GM21528 (cell line): ENCODE measurements around the gene TUBB.
"Not testable (repeated sequence)": the region's sequence is repeated elsewhere in the genome, so short reads cannot be mapped to it uniquely, and the experiment has no call there.

Experiments
- ATAC-seq: cut with Tn5 transposase; IDR thresholded peaks from one replicate; pipeline ENCODE4 v1.9.1; 2021; ENCODE audit warnings: mild to moderate bottlenecking, moderate library complexity; ENCODE audit not compliant: unreplicated experiment, low FRiP score

Gene TUBB

GRCh38 chr6:30717129-30717844, 2.9 kb upstream of the TUBB start, which contains the start of gene MDC1:
Gene MDC1, minus strand, starts transcription at chr6:30717281. Its CDS starts 2,106 bp downstream, at chr6:30715175.
- peak; percentile 71 for ATAC-seq

DNA sequence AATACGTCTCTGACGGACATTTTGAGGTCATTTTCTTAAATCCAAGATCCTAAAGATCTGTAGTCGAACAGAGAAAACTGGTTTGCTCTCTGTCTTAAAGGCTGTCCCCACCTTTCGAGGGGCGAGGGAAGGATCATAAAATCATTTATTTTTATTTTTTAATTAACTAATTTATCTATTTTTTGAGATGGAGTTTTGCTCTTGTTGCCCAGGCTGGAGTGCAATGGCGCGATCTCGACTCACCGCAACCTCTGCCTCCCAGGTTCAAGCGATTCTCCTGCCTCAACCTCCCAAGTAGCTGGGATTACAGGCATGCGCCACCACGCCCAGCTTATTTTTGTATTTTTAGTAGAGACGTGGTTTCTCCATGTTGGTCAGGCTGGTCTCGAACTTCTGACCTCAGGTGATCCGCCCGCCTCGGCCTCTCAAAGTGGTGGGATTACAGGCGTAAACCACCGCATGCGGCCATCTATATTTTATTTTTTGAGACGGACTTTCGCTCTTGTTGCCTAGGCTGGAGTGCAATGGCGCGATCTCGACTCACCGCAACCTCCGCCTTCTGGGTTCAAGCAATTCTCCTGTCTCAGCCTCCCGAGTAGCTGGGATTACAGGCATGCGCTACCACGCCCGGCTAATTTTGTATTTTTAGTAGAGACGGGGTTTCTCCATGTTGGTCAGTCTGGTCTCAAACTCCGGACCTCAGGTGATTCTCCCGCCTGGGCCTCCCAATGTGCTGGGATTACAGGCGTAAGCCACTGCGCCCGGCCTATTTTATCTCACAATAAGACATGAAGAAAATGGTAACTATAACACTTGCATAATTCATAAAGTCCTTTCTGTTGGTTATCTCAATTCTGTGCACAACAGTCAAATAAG, 2.1 kb upstream of the TUBB start:
- ATAC-seq: not testable (repeated sequence)

DNA sequence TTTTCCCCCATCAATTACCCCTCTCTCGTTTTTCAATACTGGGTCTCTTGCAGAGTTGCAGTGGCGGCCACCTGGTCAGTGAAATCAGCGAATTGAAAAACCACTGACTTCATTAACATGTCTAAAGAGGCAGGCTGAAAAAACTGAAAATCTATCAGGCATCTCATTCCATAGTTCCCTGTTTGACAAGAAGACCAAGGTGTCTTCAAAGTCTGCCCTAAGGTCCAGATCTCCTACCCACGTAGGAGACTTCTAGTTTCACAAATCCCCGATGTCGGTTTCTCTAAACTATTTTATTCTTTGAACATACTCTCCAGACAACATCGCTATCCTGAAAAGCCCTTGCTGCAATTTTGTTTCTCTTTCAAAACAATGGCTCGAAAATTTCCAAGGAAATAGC, 796 bp upstream of the TUBB start:
- no peak for ATAC-seq

GRCh38 chr6:30720738-30721197, 616 bp downstream of the TUBB start:
- no peak for ATAC-seq

DNA sequence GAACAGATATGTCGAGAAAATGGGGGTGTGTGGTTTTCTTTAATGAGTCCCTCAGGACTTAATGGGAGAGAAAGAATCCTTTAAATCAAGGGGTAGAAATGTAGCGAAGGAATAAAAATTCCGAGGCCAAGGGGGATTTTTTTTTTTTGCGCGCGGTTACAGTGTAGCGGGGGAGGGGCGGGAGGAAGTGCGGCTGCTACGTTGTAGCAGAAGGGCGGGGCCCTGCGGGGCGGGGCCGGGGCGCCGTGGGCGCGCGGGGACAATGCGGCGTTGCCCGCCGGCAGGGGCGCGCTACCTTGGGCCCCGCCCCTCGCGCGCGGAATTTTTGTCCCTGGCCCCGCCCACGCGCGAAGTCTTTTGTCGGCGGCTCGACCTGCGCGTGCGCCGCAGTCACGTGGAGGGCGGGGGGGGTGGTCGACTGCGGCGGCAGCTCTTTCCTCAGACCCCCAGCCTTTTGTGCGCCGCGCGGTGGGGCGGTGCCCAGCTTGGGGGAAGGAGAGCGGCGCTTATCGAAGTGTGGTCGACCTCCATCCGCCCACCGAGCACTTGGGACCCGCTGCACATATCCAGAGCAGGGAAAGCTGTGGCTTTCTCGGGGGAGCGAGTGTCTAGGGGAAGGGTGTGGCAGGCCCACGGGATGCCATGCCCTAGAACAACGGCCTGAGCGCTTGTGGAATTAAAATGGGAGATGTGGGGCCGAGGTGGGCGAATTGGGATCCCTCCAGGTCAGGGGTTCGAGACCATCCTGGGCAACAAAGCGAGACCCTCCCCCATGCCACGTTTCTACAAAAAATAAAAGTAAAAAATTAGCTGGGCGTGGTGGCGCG, 1.3 kb downstream of the TUBB start:
- peak; percentile 22 for ATAC-seq

DNA sequence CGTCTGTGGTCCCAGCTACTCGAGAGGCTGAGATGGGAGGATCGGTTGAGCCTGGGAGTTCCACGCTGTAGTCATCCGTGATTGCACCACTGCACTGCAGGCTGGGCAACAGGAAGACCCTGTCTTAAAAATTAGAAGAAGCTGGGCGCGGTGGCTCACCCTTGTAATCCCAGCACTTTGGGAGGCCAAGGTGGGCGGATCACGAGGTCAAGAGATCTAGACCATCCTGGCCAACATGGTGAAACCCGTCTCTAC, 1.8 kb downstream of the TUBB start:
- not testable (repeated sequence) for ATAC-seq

DNA sequence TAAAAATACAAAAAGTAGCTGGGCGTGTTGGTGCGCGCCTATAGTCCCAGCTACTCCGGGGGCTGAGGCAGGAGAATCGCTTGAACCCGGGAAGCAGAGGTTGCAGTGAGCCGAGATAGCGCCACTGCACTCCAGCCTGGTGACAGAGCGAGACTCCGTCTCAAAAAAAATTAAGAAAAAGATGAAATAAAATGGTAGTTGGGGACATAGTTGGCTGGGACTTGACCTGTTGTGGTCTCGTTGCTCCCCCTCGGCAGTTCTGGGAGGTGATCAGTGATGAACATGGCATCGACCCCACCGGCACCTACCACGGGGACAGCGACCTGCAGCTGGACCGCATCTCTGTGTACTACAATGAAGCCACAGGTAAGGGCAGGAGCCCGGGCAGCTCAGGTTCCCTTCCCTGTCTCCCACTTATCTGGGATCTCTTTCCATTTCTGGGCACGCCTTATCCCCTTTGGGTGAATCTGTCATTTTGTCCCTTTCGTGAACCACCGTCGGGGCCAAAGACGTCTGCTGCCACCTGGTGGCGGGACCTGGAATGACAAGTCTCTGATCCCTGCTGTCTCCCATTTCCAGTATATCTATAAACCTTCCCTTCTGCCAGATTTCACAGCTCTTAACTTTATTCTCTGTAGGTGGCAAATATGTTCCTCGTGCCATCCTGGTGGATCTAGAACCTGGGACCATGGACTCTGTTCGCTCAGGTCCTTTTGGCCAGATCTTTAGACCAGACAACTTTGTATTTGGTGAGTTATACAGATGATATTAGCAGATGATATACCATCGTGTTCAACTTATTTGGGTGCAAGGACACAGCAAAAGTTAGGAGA, 2.3 kb downstream of the TUBB start:
- ATAC-seq: no peak

DNA sequence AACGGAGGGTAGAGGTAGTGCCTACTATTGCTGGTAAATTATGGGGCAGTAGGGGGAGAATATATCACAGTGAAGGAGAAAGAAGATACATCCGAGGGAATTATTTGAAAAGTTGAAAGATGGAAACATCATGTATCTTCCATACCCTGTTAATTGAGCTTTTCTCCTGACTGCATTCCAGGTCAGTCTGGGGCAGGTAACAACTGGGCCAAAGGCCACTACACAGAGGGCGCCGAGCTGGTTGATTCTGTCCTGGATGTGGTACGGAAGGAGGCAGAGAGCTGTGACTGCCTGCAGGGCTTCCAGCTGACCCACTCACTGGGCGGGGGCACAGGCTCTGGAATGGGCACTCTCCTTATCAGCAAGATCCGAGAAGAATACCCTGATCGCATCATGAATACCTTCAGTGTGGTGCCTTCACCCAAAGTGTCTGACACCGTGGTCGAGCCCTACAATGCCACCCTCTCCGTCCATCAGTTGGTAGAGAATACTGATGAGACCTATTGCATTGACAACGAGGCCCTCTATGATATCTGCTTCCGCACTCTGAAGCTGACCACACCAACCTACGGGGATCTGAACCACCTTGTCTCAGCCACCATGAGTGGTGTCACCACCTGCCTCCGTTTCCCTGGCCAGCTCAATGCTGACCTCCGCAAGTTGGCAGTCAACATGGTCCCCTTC, 3.1 kb downstream of the TUBB start:
- ATAC-seq: not testable (repeated sequence)

DNA sequence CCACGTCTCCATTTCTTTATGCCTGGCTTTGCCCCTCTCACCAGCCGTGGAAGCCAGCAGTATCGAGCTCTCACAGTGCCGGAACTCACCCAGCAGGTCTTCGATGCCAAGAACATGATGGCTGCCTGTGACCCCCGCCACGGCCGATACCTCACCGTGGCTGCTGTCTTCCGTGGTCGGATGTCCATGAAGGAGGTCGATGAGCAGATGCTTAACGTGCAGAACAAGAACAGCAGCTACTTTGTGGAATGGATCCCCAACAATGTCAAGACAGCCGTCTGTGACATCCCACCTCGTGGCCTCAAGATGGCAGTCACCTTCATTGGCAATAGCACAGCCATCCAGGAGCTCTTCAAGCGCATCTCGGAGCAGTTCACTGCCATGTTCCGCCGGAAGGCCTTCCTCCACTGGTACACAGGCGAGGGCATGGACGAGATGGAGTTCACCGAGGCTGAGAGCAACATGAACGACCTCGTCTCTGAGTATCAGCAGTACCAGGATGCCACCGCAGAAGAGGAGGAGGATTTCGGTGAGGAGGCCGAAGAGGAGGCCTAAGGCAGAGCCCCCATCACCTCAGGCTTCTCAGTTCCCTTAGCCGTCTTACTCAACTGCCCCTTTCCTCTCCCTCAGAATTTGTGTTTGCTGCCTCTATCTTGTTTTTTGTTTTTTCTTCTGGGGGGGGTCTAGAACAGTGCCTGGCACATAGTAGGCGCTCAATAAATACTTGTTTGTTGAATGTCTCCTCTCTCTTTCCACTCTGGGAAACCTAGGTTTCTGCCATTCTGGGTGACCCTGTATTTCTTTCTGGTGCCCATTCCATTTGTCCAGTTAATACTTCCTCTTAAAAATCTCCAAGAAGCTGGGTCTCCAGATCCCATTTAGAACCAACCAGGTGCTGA, 3.9 kb downstream of the TUBB start:
- ATAC-seq: not testable (repeated sequence)

DNA sequence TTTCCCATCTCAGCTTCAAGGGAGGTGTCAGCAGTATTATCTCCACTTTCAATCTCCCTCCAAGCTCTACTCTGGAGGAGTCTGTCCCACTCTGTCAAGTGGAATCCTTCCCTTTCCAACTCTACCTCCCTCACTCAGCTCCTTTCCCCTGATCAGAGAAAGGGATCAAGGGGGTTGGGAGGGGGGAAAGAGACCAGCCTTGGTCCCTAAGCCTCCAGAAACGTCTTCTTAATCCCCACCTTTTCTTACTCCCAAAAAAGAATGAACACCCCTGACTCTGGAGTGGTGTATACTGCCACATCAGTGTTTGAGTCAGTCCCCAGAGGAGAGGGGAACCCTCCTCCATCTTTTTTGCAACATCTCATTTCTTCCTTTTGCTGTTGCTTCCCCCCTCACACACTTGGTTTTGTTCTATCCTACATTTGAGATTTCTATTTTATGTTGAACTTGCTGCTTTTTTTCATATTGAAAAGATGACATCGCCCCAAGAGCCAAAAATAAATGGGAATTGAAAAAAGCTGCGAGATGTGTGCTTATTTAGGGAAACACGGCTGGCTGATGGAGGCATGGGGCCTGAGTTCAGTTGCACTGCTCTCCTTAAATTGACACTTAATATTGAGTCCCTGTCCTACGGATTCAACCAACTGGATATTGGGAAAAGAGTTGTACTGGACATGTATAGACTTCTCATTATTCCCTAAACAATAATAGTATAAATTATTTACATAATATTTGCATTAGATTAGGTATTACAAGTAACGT, 4.9 kb downstream of the TUBB start:
- ATAC-seq: no peak

GRCh38 chr6:30725713-30726505, 5.8 kb downstream of the TUBB start:
- ATAC-seq: no peak

DNA sequence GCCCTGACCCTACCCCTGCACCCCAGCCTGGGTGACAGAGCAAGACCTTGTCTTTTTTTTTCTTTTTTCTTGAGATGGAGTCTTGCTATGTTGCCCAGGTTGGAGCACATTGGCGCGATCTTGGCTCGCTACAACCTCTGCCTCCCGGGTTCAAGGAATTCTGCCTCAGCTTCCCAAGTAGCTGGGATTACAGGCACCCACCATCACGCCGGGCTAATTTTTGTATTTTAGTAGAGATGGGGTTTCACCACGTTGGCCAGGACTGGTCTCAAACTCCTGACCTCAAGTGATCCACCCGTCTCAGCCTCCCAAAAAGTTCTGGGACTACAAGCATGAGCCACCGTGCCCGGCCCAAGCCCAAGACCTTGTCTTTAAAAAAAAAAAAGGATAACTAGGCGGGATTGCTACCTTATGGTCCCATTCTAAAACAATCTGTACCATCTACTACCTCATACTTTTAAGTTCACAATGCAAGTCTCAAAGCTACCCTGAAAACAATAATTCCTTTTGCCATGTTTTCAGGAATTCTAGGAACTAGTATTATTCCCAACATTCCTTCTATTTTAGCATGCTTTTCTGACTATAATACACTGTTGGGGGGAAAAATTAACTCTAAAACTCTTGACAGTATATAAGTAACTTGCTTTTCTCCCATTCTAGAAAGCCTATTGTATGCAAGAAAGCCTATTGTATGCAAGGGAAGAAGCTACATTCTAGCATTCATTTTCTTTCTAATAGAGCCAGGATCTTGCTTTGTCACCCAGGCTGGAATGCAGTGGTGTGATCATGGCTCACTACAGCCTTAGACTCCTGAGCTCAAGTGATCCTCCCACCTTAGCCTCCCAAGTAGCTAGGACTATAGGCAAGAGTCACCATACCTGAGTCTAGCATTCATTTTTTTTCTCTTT, 6.6 kb downstream of the TUBB start:
- no peak for ATAC-seq

GRCh38 chr6:30727920-30728553, 7.9 kb downstream of the TUBB start:
- no peak for ATAC-seq

DNA sequence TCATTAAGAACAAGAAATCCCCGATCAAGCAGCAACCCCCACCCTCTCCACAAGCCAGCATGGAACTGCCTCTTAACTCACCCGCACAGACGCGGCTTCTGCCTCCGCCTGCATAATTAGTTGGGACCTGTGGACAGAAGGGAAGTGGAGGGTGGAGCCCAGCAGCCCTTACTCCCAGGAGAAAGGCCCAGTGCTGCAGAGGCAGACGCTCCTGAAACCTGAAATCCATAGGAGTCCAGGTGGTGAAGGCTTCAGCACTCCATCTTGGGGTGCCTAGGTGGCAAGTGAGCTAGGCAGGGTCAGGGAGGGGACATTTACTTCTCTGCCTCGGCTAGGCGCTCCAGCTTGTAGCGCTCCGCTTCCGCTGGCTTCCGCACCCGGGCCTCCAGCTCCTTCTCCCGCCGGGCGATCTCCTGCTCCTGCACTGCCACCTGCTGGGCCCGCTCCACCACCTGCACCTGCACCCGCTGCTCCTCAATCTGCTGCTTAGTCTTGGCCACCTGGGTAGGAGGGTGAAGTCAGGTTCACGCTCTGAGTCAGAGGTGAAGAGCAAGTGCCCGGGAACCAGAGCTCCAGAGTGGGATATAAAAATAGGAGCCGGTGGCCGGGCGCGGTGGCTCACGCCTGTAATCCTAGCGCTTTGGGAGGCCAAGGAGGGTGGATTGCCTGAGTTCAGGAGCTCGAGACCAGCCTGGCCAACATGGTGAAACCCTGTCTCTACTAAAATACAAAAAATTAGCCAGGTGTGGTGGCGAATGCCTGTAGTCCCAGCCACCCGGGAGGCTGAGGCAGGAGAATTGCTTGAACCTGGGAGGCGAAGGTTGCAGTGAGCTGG, 10.7 kb downstream of the TUBB start:
- no peak for ATAC-seq
